Kasumi-1 (cell line): ENCODE data around the gene XRCC3.
"Not testable (repeated sequence)": the region's sequence is repeated elsewhere in the genome, so short reads cannot be mapped to it uniquely, and the experiment has no call there.

Experiments
- DNase-seq, 2 experiments: peaks; one replicate each; lab custom pipeline; 2025; lab: John Stamatoyannopoulos, UW

XRCC3 gene

GRCh38 chr14:103667671-103668070 lies 47.6 kb downstream of the XRCC3 start:
- no peak for DNase-seq

- DNase-seq, result no peak
Observed at GRCh38 chr14:103663506-103663905, 51.7 kb downstream of the XRCC3 start.

GRCh38 chr14:103662591-103662990 lies 52.7 kb downstream of the XRCC3 start:
- DNase-seq, result no peak

GRCh38 chr14:103662029-103662428 lies 53.2 kb downstream of the XRCC3 start:
- DNase-seq, result no peak

GRCh38 chr14:103659631-103660030 lies 55.6 kb downstream of the XRCC3 start:
- no peak for DNase-seq

GRCh38 chr14:103657471-103657870 lies 57.8 kb downstream of the XRCC3 start:
- DNase-seq, result no peak

- DNase-seq, result no peak
Observed at GRCh38 chr14:103656756-103657133, 58.5 kb downstream of the XRCC3 start.

- no peak for DNase-seq
Observed at GRCh38 chr14:103656031-103656755, 59.1 kb downstream of the XRCC3 start.

- DNase-seq, result no peak
Observed at GRCh38 chr14:103654619-103655018, 60.6 kb downstream of the XRCC3 start.

GRCh38 chr14:103653805-103654204 lies 61.4 kb downstream of the XRCC3 start:
- DNase-seq, result no peak

GRCh38 chr14:103653336-103653735 lies 61.9 kb downstream of the XRCC3 start:
- DNase-seq, result not testable (repeated sequence)

GRCh38 chr14:103652806-103653205 lies 62.4 kb downstream of the XRCC3 start:
- DNase-seq, result no peak

GRCh38 chr14:103651585-103651984 lies 63.7 kb downstream of the XRCC3 start:
- DNase-seq, result no peak

GRCh38 chr14:103650213-103650612 lies 65.0 kb downstream of the XRCC3 start:
- no peak for DNase-seq

GRCh38 chr14:103649001-103649400 lies 66.2 kb downstream of the XRCC3 start:
- no peak for DNase-seq
